H1 (cell line): ENCODE results near the gene MAGIX. TPM values are rescaled to one million over a fixed set of nuclear protein-coding genes. Genes with fewer than 3 reads are reported as not detected.
"Not testable (repeated sequence)": the region's sequence is repeated elsewhere in the genome, so short reads cannot be mapped to it uniquely, and the experiment has no call there.

Experiments used
- CTCF ChIA-PET: fragments of 300-600 bp; sonication (Branson Sonifier 250); formaldehyde crosslinking; loops from one replicate; lab custom pipeline; 2021; ENCODE audit not compliant: partially characterized antibody; lab: Charles Lee
- POLR2A ChIA-PET: fragments of 300-600 bp; sonication (Branson Sonifier 250); formaldehyde crosslinking; loops from one replicate; lab custom pipeline; 2021; ENCODE audit warnings: inconsistent platforms; ENCODE audit not compliant: partially characterized antibody; lab: Charles Lee
- DNase-seq, 2 experiments: peaks; one replicate each; pipeline versions ENCODE4 v3.0.0 to v3.0.0-alpha.2; 2010 to 2022; ENCODE audit warnings: low spot score in 2 of 2, low read depth in 1 of 2, mixed read lengths in 1 of 2
- FAIRE-seq: peaks from 2 replicates; lab custom pipeline; 2011; peaks lifted over from hg19 to GRCh38; lab: Jason Lieb, UNC
- H2AFZ ChIP-seq: 2 replicates; pipeline ENCODE4 v1.8.1; 2012; ENCODE audit warnings: low read length, inconsistent platforms
- H2AK5ac ChIP-seq: 2 replicates; pipeline ENCODE4 v1.6.1; 2013; ENCODE audit warnings: low read depth, low read length
- H2BK120ac ChIP-seq: replicated peaks from 2 replicates; pipeline ENCODE3; 2013; ENCODE audit warnings: low read depth, low read length, inconsistent platforms
- H2BK12ac ChIP-seq: 2 replicates; pipeline ENCODE4 v1.6.1; 2013; ENCODE audit warnings: low read depth, low read length
- H2BK15ac ChIP-seq: 2 replicates; pipeline ENCODE4 v1.6.1; 2013; ENCODE audit warnings: low read length
- H2BK20ac ChIP-seq: 2 replicates; pipeline ENCODE4 v1.6.1; 2013; ENCODE audit warnings: low read length
- H2BK5ac ChIP-seq: 2 replicates; pipeline ENCODE4 v1.6.1; 2013; ENCODE audit warnings: low read depth, low read length
- H3K14ac ChIP-seq: 2 replicates; pipeline ENCODE4 v1.6.1; 2013; ENCODE audit warnings: inconsistent platforms; ENCODE audit not compliant: insufficient read length
- H3K18ac ChIP-seq: 2 replicates; pipeline ENCODE4 v1.6.1; 2013; ENCODE audit warnings: low read length; ENCODE audit errors: extremely low read depth
- H3K23ac ChIP-seq: 2 replicates; pipeline ENCODE4 v1.6.1; 2013; ENCODE audit warnings: inconsistent platforms; ENCODE audit not compliant: insufficient read length
- H3K23me2 ChIP-seq: 2 replicates; pipeline ENCODE4 v1.6.1; 2013; ENCODE audit warnings: low read depth, low read length
- H3K27ac ChIP-seq: 2 replicates; pipeline ENCODE4 v1.6.1; 2011; ENCODE audit warnings: low read depth, low read length, inconsistent platforms
- H3K27me3 ChIP-seq, 4 experiments: replicated peaks in 1 of 4; 1 replicate in 1 of 4; 2 replicates in 3 of 4; pipeline versions ENCODE4 v1.6.1 to v1.8.1; 2011 to 2013; ENCODE audit warnings: low read length in 3 of 4, mild to moderate bottlenecking in 3 of 4, inconsistent platforms in 2 of 4, mixed read lengths in 2 of 4, moderate library complexity in 1 of 4; ENCODE audit not compliant: control insufficient read depth in 3 of 4, insufficient read depth in 3 of 4; ENCODE audit errors: extremely low read depth in 1 of 4
- H3K36me3 ChIP-seq, 4 experiments: 2 replicates each; pipeline versions ENCODE4 v1.6.1 to v1.8.1; 2011 to 2013; ENCODE audit warnings: mild to moderate bottlenecking in 4 of 4, low read length in 3 of 4, moderate library complexity in 2 of 4, control low read depth in 1 of 4, inconsistent platforms in 1 of 4; ENCODE audit not compliant: insufficient read depth in 4 of 4, control insufficient read depth in 2 of 4
- H3K4ac ChIP-seq: replicated peaks from 2 replicates; pipeline ENCODE3; 2013; ENCODE audit warnings: low read length, low read depth, mixed read lengths, inconsistent platforms; ENCODE audit not compliant: insufficient read length
- H3K4me1 ChIP-seq, 4 experiments: replicated peaks in 1 of 4; 1 replicate in 1 of 4; 2 replicates in 3 of 4; pipeline versions ENCODE4 v1.6.1 to v1.8.1; 2011 to 2013; ENCODE audit warnings: low read length in 3 of 4, inconsistent platforms in 2 of 4, mixed read lengths in 1 of 4; ENCODE audit not compliant: insufficient read depth in 4 of 4, control insufficient read depth in 3 of 4
- H3K4me2 ChIP-seq, 2 experiments: 2 replicates each; pipeline versions ENCODE4 v1.6.1 to v1.8.1; 2011 to 2013; ENCODE audit warnings: low read depth in 2 of 2, low read length in 2 of 2, control low read depth in 1 of 2, inconsistent platforms in 1 of 2, mild to moderate bottlenecking in 1 of 2; ENCODE audit not compliant: insufficient read depth in 1 of 2
- H3K4me3 ChIP-seq, 4 experiments: fragments of 200-600, 300-600 bp in 1 of 4; sonication (generic), shearing (Covaris generic), sonication (Bioruptor Twin) in 1 of 4; 2 replicates each; pipeline versions ENCODE4 v1.5.1 to v1.8.1; 2011 to 2016; ENCODE audit warnings: low read length in 4 of 4, low read depth in 3 of 4, control low read depth in 2 of 4, inconsistent platforms in 2 of 4, mild to moderate bottlenecking in 2 of 4, mixed read lengths in 1 of 4, moderate library complexity in 1 of 4; ENCODE audit not compliant: insufficient read depth in 2 of 4; ENCODE audit errors: extremely low read depth in 1 of 4
- H3K56ac ChIP-seq: replicated peaks from 2 replicates; pipeline ENCODE3; 2013; ENCODE audit warnings: low read depth, mild to moderate bottlenecking, mixed read lengths, low read length, inconsistent platforms; ENCODE audit not compliant: insufficient read length
- H3K79me1 ChIP-seq: 2 replicates; pipeline ENCODE4 v1.6.1; 2013; ENCODE audit warnings: low read depth, low read length, control low read depth
- H3K79me2 ChIP-seq, 2 experiments: 2 replicates each; pipeline versions ENCODE4 v1.6.1 to v1.8.1; 2012 to 2013; ENCODE audit warnings: low read length in 2 of 2, mild to moderate bottlenecking in 2 of 2, inconsistent platforms in 1 of 2; ENCODE audit not compliant: insufficient read depth in 2 of 2, control insufficient read depth in 1 of 2
- H3K9ac ChIP-seq, 4 experiments: replicated peaks in 1 of 4; 1 replicate in 1 of 4; 2 replicates in 3 of 4; pipeline versions ENCODE4 v1.6.1 to v1.8.1; 2011 to 2013; ENCODE audit warnings: low read depth in 3 of 4, low read length in 3 of 4, control low read depth in 2 of 4, mild to moderate bottlenecking in 2 of 4, moderate library complexity in 2 of 4, inconsistent platforms in 1 of 4; ENCODE audit errors: extremely low read depth in 1 of 4
- H3K9me3 ChIP-seq, 2 experiments: 2 replicates each; pipeline versions ENCODE4 v1.6.1 to v1.8.1; 2012 to 2013; ENCODE audit warnings: mild to moderate bottlenecking in 2 of 2, moderate library complexity in 2 of 2, control low read depth in 1 of 2, inconsistent platforms in 1 of 2, low read depth in 1 of 2, low read length in 1 of 2, mixed read lengths in 1 of 2; ENCODE audit not compliant: insufficient read depth in 2 of 2
- H4K20me1 ChIP-seq, 2 experiments: replicated peaks in 1 of 2; 2 replicates each; pipeline versions ENCODE3 to v1.8.1; 2011 to 2013; ENCODE audit warnings: inconsistent platforms in 2 of 2, low read length in 2 of 2, mild to moderate bottlenecking in 1 of 2; ENCODE audit not compliant: insufficient read depth in 2 of 2, control insufficient read depth in 1 of 2
- H4K5ac ChIP-seq: 2 replicates; pipeline ENCODE4 v1.6.1; 2013; ENCODE audit warnings: low read length, low read depth, mixed read lengths, inconsistent platforms; ENCODE audit not compliant: insufficient read length
- H4K8ac ChIP-seq: 2 replicates; pipeline ENCODE4 v1.8.0; 2013; ENCODE audit warnings: mild to moderate bottlenecking, moderate library complexity, low read length, inconsistent platforms; ENCODE audit not compliant: insufficient read depth; ENCODE audit errors: extremely low read depth
- H4K91ac ChIP-seq: replicated peaks from 2 replicates; pipeline ENCODE3; 2013; ENCODE audit warnings: low read length, mixed read lengths, inconsistent platforms; ENCODE audit not compliant: insufficient read length
- WGBS, 2 experiments: shearing (Covaris generic) in 1 of 2; methylation state at CpG; one replicate each; pipeline versions ENCODE4 v1.1.6 to v1.1.7; 2013 to 2015; ENCODE audit warnings: low lambda C conversion rate in 2 of 2, mixed read lengths in 2 of 2, inconsistent platforms in 1 of 2, low coverage in 1 of 2, missing lambda C conversion rate in 1 of 2; ENCODE audit not compliant: insufficient replicate concordance in 2 of 2, insufficient coverage in 1 of 2, insufficient read length in 1 of 2; ENCODE audit errors: extremely low coverage in 1 of 2, missing lambda C conversion rate in 1 of 2; 5-methylcytosine and 5-hydroxymethylcytosine counted together
- polyA plus RNA-seq, 7 experiments: library from polyadenylated mRNA; depleted of rRNA in 3 of 7; stranded (reverse) in 5 of 7; unstranded in 2 of 7; fragments of >200 nt in 5 of 7; fragments of 200-250 nt in 2 of 7; gene quantifications; 1 replicate in 5 of 7; 2 replicates in 1 of 7; 4 replicates in 1 of 7; pipeline versions ENCODE4 v1.2.1 to v1.2.3, GENCODE V29; 2011 to 2013; ENCODE audit warnings: missing spikeins in 2 of 7, mixed read lengths in 2 of 7
- total RNA-seq: library from RNA; stranded (reverse); fragmentation: NEBNext Ultra II Directional; extraction: Animal tissue kit (Norgen Biotek cat#: 25700); gene quantifications from 2 replicates; pipeline ENCODE4 v1.2.1, GENCODE V29; 2021

MAGIX gene
- total and polyA plus RNA-seq, 2 of the 8 experiments (the other 6 are each of a cell fraction or from before 2014, with no cell fraction given) = 0.37 to 1.1 TPM

DNA sequence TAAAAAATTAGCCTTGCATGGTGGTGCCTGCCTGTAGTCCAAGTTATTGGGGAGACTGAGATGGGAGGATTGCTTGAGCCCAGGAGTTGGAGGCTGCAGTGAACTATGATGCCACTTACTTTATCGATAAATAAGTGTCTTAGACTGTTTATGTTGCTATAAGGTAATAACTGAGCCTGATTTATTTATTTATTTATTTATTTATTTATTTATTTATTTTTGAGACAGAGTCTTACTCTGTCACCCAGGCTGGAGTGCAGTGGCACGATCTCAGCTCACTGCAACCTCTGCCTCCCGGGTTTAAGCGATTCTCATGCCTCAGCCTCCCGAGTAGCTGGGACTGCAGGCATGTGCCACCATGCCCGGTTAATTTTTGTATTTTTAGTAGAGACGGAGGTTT, 30.3 kb upstream of the MAGIX start:
- H3K27ac ChIP-seq, H2BK12ac ChIP-seq, H4K5ac ChIP-seq, H3K79me2 ChIP-seq, H2AFZ ChIP-seq, POLR2A ChIA-PET, H2BK5ac ChIP-seq, H3K23me2 ChIP-seq, DNase-seq, H2BK120ac ChIP-seq, H3K4me1 ChIP-seq, H3K9me3 ChIP-seq, H3K9ac ChIP-seq, H3K79me1 ChIP-seq, H2BK15ac ChIP-seq, H2BK20ac ChIP-seq, H3K4me3 ChIP-seq, H2AK5ac ChIP-seq, H3K18ac ChIP-seq, H3K23ac ChIP-seq, H4K8ac ChIP-seq, H4K20me1 ChIP-seq, H3K56ac ChIP-seq, H4K91ac ChIP-seq, H3K4me2 ChIP-seq, H3K27me3 ChIP-seq, H3K36me3 ChIP-seq, H3K14ac ChIP-seq, H3K4ac ChIP-seq, FAIRE-seq: not testable (repeated sequence)
- CTCF ChIA-PET = interaction anchor here (0.6 to 1.1 kb wide), 2 partner anchors 10 to 29 kb away, joined by 3 to 4 read pairs; no protein-coding TSS in a partner anchor
- whole genome bisulfite sequencing, 2 experiments = 93% methylated on average over 6 of the region's 7 CpGs; no CpG with 5 or more reads in 1 of the 2 experiments
